GM21717 (cell line): ENCODE data around the gene MAP3K21.

Source experiments
- ATAC-seq: cut with Tn5 transposase; IDR thresholded peaks from one replicate; pipeline ENCODE4 v1.9.1; 2021; ENCODE audit warnings: mild to moderate bottlenecking, moderate library complexity; ENCODE audit not compliant: unreplicated experiment

MAP3K21 gene

GRCh38 chr1:233327651-233328141, at the start of gene MAP3K21:
TSS of gene MAP3K21 (plus strand) at chr1:233327724. CDS start at chr1:233328029, 305 bp downstream.
- ATAC-seq, result peak; percentile 52

DNA sequence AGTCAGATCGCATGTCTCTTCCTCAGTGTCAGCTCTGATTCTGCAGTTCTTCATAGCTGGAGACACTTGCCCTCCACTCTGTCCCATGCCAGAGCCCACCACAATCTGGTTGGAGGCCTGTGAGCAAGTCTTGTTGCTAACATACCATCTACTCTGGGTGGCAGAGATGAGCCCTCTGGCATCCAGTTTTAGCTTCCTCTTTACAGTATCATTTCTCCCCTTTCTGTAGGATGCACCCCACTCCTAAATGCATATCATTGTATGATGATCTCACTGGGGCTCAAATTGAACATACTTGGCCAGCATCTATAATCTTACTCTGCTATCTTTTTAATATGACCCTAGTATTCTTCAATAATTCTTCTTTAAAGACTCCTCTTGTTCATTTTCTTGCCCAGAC, 48.9 kb upstream of the MAP3K21 start:
- no peak for ATAC-seq

GRCh38 chr1:233279971-233280370, 47.6 kb upstream of the MAP3K21 start:
- ATAC-seq, result no peak

- peak; percentile 93 for ATAC-seq
These were observed 45.6 kb upstream of the MAP3K21 start for GRCh38 chr1:233281711-233282581.

DNA sequence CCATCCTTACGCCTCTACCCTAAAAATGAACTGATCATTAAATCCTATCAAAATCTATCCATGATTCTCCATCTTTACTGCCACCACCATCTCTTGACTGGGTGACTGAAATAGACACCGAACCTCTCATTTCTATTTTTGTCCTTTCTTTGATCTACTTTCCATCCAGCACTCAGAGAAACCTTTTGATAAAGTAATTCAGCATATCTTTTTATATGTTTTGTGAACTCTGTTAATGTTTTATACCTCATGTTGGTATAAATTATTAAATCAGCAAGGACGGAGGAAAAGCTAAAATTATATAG, 45.0 kb upstream of the MAP3K21 start:
- ATAC-seq, result no peak

GRCh38 chr1:233289676-233290075, 37.8 kb upstream of the MAP3K21 start:
- ATAC-seq, result no peak

GRCh38 chr1:233290396-233291034, 37.0 kb upstream of the MAP3K21 start:
- no peak for ATAC-seq

- ATAC-seq, result no peak
These were observed 33.7 kb upstream of the MAP3K21 start for GRCh38 chr1:233293556-233294446.

- peak; percentile 61 for ATAC-seq
These were observed 32.6 kb upstream of the MAP3K21 start for GRCh38 chr1:233294913-233295236.

GRCh38 chr1:233295237-233295974, 32.1 kb upstream of the MAP3K21 start, which contains the start of gene PCNX2:
TSS of gene PCNX2 (minus strand) at chr1:233295725. CDS start at chr1:233295478, 247 bp downstream.
- peak; percentile 98 for ATAC-seq

GRCh38 chr1:233295975-233296322, 31.6 kb upstream of the MAP3K21 start:
- no peak for ATAC-seq

GRCh38 chr1:233299450-233299849, 28.1 kb upstream of the MAP3K21 start:
- no peak for ATAC-seq

GRCh38 chr1:233300326-233300725, 27.2 kb upstream of the MAP3K21 start:
- ATAC-seq, result no peak

GRCh38 chr1:233304489-233305102, 22.9 kb upstream of the MAP3K21 start:
- no peak for ATAC-seq

DNA sequence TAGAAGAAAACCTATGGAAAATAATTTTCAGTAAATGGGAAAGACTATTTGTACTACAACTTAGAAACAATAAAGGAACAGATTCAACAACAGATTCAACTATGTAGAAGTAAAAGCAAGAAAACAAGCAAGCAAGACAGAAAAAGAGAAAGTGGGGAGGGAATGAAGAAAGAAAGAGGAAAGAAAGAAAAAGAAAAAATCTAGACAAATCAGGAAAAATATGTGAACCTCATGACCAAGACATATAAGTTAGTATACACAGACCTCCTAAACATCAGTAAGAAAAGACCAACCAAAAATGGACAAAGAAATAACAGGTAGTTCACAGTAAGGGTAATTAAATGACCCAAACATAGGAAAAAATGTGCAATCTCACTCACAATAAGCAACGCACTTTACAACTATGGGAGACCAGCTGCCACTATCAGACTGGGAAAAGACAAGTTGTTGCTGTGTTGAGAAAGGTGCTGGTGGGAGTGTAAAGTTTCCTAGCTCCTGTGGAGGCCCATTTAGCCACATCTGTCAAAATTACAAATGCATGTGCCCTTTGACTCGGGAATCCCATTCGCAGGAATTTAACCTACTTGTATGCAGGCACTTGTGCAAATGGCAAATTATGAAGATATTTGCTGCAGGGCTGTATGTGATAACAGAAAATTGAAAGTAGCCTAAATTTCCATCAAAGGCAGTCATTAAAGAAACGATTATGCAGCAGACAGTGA, 13.9 kb upstream of the MAP3K21 start:
- ATAC-seq, result no peak

DNA sequence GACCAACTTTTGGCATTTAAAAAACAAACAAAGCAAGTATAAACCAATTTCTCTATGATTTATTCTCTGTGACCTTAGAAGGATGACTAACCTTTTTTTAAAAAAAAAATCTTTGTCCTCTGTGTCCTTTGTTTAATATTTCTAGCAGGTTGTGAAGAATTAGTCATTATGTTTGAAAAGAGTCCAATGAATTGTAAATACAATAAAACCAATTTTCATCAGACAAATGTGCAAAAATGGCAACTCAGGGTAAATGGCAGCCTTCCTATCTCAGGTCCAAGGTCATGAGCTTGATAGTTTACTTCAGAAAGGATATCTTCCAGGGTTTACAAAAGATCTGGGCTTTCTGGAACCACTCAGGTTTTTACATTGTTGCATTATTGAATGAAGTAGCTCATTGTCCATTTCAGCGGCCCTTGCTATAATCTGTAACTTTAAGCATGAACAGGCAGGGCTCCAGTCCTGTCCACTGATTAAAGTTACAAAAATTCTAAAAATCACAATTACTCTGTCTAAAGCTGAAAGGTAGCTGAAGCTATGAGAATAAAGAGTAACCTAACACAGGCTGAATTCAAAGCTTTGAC, 11.7 kb upstream of the MAP3K21 start:
- ATAC-seq, result no peak

DNA sequence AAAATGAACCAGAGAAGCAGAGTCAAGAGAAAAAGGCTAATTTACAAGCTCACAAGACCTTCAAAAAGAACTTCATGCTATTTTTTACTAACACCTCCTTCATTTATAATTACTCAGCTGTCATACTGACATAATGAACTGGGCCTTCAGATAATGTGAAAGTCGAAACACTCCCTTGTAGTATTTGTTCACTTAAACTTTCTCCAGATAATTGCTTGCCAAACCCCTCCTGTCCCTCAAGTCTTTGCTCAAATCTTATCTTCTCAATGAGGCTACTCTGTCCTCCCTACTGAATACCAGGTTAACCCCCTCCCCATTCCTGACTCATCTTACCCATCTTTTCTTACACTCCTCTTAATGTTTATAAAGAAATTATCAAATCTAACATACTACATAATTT, 11.1 kb upstream of the MAP3K21 start:
- ATAC-seq, result no peak

DNA sequence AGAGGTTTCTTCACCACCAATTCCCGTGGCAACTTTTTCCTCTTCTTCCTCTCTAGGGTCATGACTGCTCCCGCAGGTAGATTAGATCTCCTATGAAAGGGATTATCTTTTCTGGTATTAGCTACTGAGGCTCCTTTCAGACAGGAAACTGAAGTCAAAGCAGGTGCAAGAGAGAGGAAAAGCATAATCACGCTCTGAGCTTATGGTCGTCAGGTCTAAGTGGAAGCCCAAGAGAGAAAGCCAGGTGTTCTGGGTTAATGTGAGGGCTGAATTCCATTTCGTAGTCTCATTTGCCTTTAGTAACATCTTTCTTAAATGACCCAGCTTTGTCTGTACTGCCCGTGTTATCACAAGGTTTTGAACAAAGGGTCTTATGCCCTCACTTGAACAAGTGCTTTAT, 8.3 kb upstream of the MAP3K21 start:
- ATAC-seq, result no peak

DNA sequence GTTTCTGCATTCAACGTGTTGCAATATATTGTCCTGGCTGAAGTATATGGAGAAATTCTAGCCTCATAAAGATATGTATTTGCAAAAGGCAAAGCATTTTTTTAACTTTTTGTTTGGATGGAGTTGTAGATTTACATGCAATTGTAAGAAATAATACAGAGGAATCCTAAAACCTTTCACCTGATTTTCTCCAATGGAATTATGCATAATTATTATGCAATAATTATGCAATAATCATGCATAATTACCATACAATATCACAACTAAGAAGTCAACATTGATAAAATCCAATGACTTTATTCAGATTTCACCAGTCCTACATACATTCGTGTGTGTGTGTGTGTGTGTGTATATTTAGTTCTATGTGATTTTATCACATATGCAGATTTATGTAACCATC, 7.5 kb upstream of the MAP3K21 start:
- no peak for ATAC-seq
